Effector memory CD8-positive, alpha-beta T cell (primary cell): ENCODE measurements around the gene ANTXR2.

Source experiments
- ATAC-seq: fragments of 150-1000 bp; cut with Tn5 transposase; replicated peaks from 2 replicates; pipeline ENCODE4 v1.10.0; 2021; ENCODE audit warnings: mild to moderate bottlenecking, moderate library complexity
- DNase-seq, 3 experiments: peaks; one replicate each; pipeline ENCODE4 v3.0.0; 2021
- H3K27ac Mint-ChIP-seq, 2 donors: one replicate each; pipeline ENCODE4 v1.8.0; 2022; ENCODE audit warnings: mild to moderate bottlenecking in 2 of 2, mixed read lengths in 2 of 2, moderate library complexity in 2 of 2
- H3K27me3 Mint-ChIP-seq, 2 donors: one replicate each; pipeline ENCODE4 v1.8.0; 2022; ENCODE audit warnings: mixed read lengths in 2 of 2
- H3K36me3 Mint-ChIP-seq: one replicate; pipeline ENCODE4 v1.8.0; 2022; ENCODE audit warnings: mild to moderate bottlenecking, moderate library complexity, mixed read lengths; ENCODE audit not compliant: insufficient read depth
- H3K4me1 Mint-ChIP-seq, 2 donors: one replicate each; pipeline ENCODE4 v1.8.0; 2022; ENCODE audit warnings: low read depth in 2 of 2, mixed read lengths in 2 of 2
- H3K4me3 Mint-ChIP-seq, 2 donors: one replicate each; pipeline ENCODE4 v1.8.0; 2022; ENCODE audit warnings: mild to moderate bottlenecking in 2 of 2, mixed read lengths in 2 of 2, moderate library complexity in 2 of 2
- H3K9me3 Mint-ChIP-seq, 2 donors: one replicate each; pipeline ENCODE4 v1.8.0; 2022; ENCODE audit warnings: mixed read lengths in 2 of 2

The ANTXR2 gene

GRCh38 chr4:80101071-80101791, 28.2 kb upstream of the ANTXR2 start:
- peak overlapping the region in 1 of 2 donors; percentile 81 for H3K27ac Mint-ChIP-seq
- no peaks in the 10 kb centered on the region for H3K9me3 Mint-ChIP-seq
- DNase-seq (no peak), ATAC-seq (peak; percentile 91)
- H3K36me3 Mint-ChIP-seq = peaks cover 5% of the 10 kb centered on the region
- H3K4me3 Mint-ChIP-seq = no peak overlapping the region
- H3K4me1 Mint-ChIP-seq = no peaks in the 10 kb centered on the region
- H3K27me3 Mint-ChIP-seq = peaks cover 7 to 21% of the 10 kb centered on the region in 2 donors

- peaks cover 5% of the 10 kb centered on the region for H3K36me3 Mint-ChIP-seq
- no peak for DNase-seq
- H3K27me3 Mint-ChIP-seq = peaks cover 7 to 26% of the 10 kb centered on the region in 2 donors
- H3K27ac Mint-ChIP-seq = no peak overlapping the region
- no peak for ATAC-seq
- no peaks in the 10 kb centered on the region for H3K4me1 Mint-ChIP-seq
- no peak overlapping the region for H3K4me3 Mint-ChIP-seq
- no peaks in the 10 kb centered on the region for H3K9me3 Mint-ChIP-seq
Measured at GRCh38 chr4:80099671-80100070, 26.6 kb upstream of the ANTXR2 start.

GRCh38 chr4:80098635-80099034, 25.6 kb upstream of the ANTXR2 start:
- DNase-seq (no peak), ATAC-seq (no peak)
- H3K27ac Mint-ChIP-seq = no peak overlapping the region
- no peak overlapping the region for H3K4me3 Mint-ChIP-seq
- no peaks in the 10 kb centered on the region for H3K4me1 Mint-ChIP-seq
- no peaks in the 10 kb centered on the region for H3K36me3 Mint-ChIP-seq
- no peaks in the 10 kb centered on the region for H3K9me3 Mint-ChIP-seq
- H3K27me3 Mint-ChIP-seq = peaks cover 7 to 26% of the 10 kb centered on the region in 2 donors

GRCh38 chr4:80097400-80098177, 24.6 kb upstream of the ANTXR2 start:
- DNase-seq = no peak
- Mint-ChIP-seq H3K4me3 (no peak overlapping the region), H3K4me1 (peaks cover 0 to 1% of the 10 kb centered on the region in 2 donors)

GRCh38 chr4:80096175-80096850, 23.3 kb upstream of the ANTXR2 start:
- H3K4me3 Mint-ChIP-seq = no peak overlapping the region
- peaks cover 18 to 34% of the 10 kb centered on the region in 2 donors for H3K27me3 Mint-ChIP-seq
- no peaks in the 10 kb centered on the region for H3K36me3 Mint-ChIP-seq
- ATAC-seq (no peak), DNase-seq (no peak)
- H3K27ac Mint-ChIP-seq = no peak overlapping the region
- H3K4me1 Mint-ChIP-seq = peaks cover 0 to 3% of the 10 kb centered on the region in 2 donors
- no peaks in the 10 kb centered on the region for H3K9me3 Mint-ChIP-seq

More at GRCh38 chr4:80097400-80098177, 24.6 kb upstream of the ANTXR2 start:
- peaks cover 11 to 30% of the 10 kb centered on the region in 2 donors for H3K27me3 Mint-ChIP-seq
- H3K36me3 Mint-ChIP-seq = no peaks in the 10 kb centered on the region
- ATAC-seq = no peak
- no peaks in the 10 kb centered on the region for H3K9me3 Mint-ChIP-seq
- no peak overlapping the region for H3K27ac Mint-ChIP-seq

GRCh38 chr4:80094191-80094590, 21.2 kb upstream of the ANTXR2 start:
- no peak overlapping the region for H3K4me3 Mint-ChIP-seq
- H3K4me1 Mint-ChIP-seq = peaks cover 0 to 3% of the 10 kb centered on the region in 2 donors
- ATAC-seq = no peak
- H3K36me3 Mint-ChIP-seq = no peaks in the 10 kb centered on the region
- no peaks in the 10 kb centered on the region for H3K9me3 Mint-ChIP-seq
- no peak overlapping the region for H3K27ac Mint-ChIP-seq
- H3K27me3 Mint-ChIP-seq = peaks cover 18 to 34% of the 10 kb centered on the region in 2 donors
- DNase-seq = no peak

- Mint-ChIP-seq H3K27me3 (peaks cover 18 to 28% of the 10 kb centered on the region in 2 donors), H3K27ac (no peak overlapping the region), H3K4me1 (peaks cover 0 to 3% of the 10 kb centered on the region in 2 donors), H3K4me3 (no peak overlapping the region), H3K9me3 (no peaks in the 10 kb centered on the region), H3K36me3 (no peaks in the 10 kb centered on the region)
- DNase-seq (no peak), ATAC-seq (no peak)
Measured at GRCh38 chr4:80093563-80093962, 20.5 kb upstream of the ANTXR2 start.

- no peak for ATAC-seq
- DNase-seq = no peak
- H3K27ac Mint-ChIP-seq = no peak overlapping the region
- no peak overlapping the region for H3K4me3 Mint-ChIP-seq
- H3K36me3 Mint-ChIP-seq = no peaks in the 10 kb centered on the region
- peaks cover 0 to 3% of the 10 kb centered on the region in 2 donors for H3K4me1 Mint-ChIP-seq
- H3K9me3 Mint-ChIP-seq = no peaks in the 10 kb centered on the region
- peaks cover 13 to 21% of the 10 kb centered on the region in 2 donors for H3K27me3 Mint-ChIP-seq
Measured at GRCh38 chr4:80092847-80093246, 19.8 kb upstream of the ANTXR2 start.

GRCh38 chr4:80092088-80092487, 19.1 kb upstream of the ANTXR2 start:
- Mint-ChIP-seq H3K9me3 (no peaks in the 10 kb centered on the region), H3K27me3 (peaks cover 12 to 16% of the 10 kb centered on the region in 2 donors), H3K27ac (no peak overlapping the region), H3K4me1 (peaks cover 0 to 3% of the 10 kb centered on the region in 2 donors), H3K4me3 (no peak overlapping the region), H3K36me3 (no peaks in the 10 kb centered on the region)
- ATAC-seq = no peak
- no peak for DNase-seq

GRCh38 chr4:80091688-80092087, 18.7 kb upstream of the ANTXR2 start:
- Mint-ChIP-seq H3K4me3 (no peak overlapping the region), H3K9me3 (no peaks in the 10 kb centered on the region), H3K27me3 (peaks cover 16 to 20% of the 10 kb centered on the region in 2 donors), H3K4me1 (peaks cover 0 to 3% of the 10 kb centered on the region in 2 donors), H3K36me3 (no peaks in the 10 kb centered on the region), H3K27ac (no peak overlapping the region)
- no peak for DNase-seq
- no peak for ATAC-seq

GRCh38 chr4:80091184-80091583, 18.2 kb upstream of the ANTXR2 start:
- H3K4me3 Mint-ChIP-seq = no peak overlapping the region
- H3K9me3 Mint-ChIP-seq = no peaks in the 10 kb centered on the region
- H3K4me1 Mint-ChIP-seq = peaks cover 0 to 3% of the 10 kb centered on the region in 2 donors
- peaks cover 21 to 22% of the 10 kb centered on the region in 2 donors for H3K27me3 Mint-ChIP-seq
- ATAC-seq (no peak), DNase-seq (no peak)
- H3K36me3 Mint-ChIP-seq = no peaks in the 10 kb centered on the region
- H3K27ac Mint-ChIP-seq = no peak overlapping the region

- no peak for ATAC-seq
- H3K4me3 Mint-ChIP-seq = no peak overlapping the region
- H3K27me3 Mint-ChIP-seq = peaks cover 17 to 23% of the 10 kb centered on the region in 2 donors
- no peak for DNase-seq
- no peaks in the 10 kb centered on the region for H3K36me3 Mint-ChIP-seq
- no peak overlapping the region for H3K27ac Mint-ChIP-seq
- peaks cover 0 to 3% of the 10 kb centered on the region in 2 donors for H3K4me1 Mint-ChIP-seq
- no peaks in the 10 kb centered on the region for H3K9me3 Mint-ChIP-seq
Measured at GRCh38 chr4:80090090-80090489, 17.1 kb upstream of the ANTXR2 start.

GRCh38 chr4:80088471-80088870, 15.4 kb upstream of the ANTXR2 start:
- Mint-ChIP-seq H3K36me3 (no peaks in the 10 kb centered on the region), H3K27me3 (peaks cover 17 to 23% of the 10 kb centered on the region in 2 donors), H3K4me1 (peaks cover 0 to 3% of the 10 kb centered on the region in 2 donors), H3K27ac (no peak overlapping the region), H3K9me3 (no peaks in the 10 kb centered on the region), H3K4me3 (no peak overlapping the region)
- DNase-seq (no peak), ATAC-seq (no peak)
